OCI-LY3 (cell line): ENCODE measurements around the gene ARVCF.

Source experiments
- EZH2phosphoT487 ChIP-seq: fragments of 200-600 bp; shearing (Covaris generic); IDR thresholded peaks from 2 replicates; pipeline ENCODE4 v1.6.1; 2018; ENCODE audit warnings: antibody characterized with exemption, mixed run types, low read depth
- TF ChIP-seq, protein P1 (sequence below): fragments of 200-600, 300-600 bp; sonication (generic); IDR thresholded peaks from 2 replicates; pipeline ENCODE4 v1.5.1; 2014; ENCODE audit warnings: antibody characterized with exemption, low read length, low read depth

DNA sequence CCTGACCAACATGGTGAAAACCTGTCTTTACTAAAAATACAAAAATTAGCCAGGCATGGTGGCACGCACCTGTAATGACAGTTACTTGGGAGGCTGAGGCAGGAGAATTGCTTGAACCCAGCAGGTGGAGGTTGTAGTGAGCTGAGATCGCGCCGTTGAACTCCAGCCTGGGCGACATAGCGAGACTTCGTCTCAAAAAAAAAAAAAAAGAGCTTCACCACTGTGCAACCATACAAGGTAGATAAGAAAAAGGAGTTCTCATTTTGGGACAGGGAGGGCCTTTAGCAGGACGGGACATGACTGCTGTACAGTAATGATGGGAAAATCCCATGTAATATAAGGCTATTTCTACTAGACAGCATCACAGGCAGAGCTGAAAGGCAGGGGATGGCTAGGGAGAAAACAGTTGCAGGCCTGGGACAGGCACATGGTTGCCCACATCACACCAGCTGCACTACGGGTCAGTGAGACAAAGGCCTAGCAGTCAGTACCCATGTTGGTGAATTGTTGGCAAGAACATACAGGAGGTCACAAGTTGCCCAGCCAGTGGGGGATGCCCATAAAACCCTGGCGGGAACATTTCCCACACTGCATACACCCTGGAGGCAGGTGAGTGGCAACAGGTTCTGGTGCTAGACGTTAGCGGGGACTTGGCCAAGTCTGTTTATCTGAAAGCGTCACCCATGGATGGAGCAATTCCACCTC is 9.7 kb upstream of the ARVCF start:
- TF ChIP-seq, protein P1, sequence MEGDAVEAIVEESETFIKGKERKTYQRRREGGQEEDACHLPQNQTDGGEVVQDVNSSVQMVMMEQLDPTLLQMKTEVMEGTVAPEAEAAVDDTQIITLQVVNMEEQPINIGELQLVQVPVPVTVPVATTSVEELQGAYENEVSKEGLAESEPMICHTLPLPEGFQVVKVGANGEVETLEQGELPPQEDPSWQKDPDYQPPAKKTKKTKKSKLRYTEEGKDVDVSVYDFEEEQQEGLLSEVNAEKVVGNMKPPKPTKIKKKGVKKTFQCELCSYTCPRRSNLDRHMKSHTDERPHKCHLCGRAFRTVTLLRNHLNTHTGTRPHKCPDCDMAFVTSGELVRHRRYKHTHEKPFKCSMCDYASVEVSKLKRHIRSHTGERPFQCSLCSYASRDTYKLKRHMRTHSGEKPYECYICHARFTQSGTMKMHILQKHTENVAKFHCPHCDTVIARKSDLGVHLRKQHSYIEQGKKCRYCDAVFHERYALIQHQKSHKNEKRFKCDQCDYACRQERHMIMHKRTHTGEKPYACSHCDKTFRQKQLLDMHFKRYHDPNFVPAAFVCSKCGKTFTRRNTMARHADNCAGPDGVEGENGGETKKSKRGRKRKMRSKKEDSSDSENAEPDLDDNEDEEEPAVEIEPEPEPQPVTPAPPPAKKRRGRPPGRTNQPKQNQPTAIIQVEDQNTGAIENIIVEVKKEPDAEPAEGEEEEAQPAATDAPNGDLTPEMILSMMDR = no peak
- TF ChIP-seq EZH2phosphoT487 = no peak
